Lung (tissue), 12 donors: ENCODE measurements around the gene CLIC5. TPM values are rescaled to one million over a fixed set of nuclear protein-coding genes. Genes with fewer than 3 reads are reported as not detected.
A peak's percentile ranks its signal among the peaks of the same experiment; 100 is the strongest.

Source experiments
- ATAC-seq: fragments of 200-7000 bp; cut with Tn5 transposase; one replicate; pipeline ENCODE4 v1.9.1; 2020; ENCODE audit warnings: moderate number of reproducible peaks; ENCODE audit not compliant: insufficient read depth, low FRiP score
- DNase-seq, 3 donors: peaks; one replicate each; pipeline ENCODE4 v3.0.0-alpha.2; 2013 to 2017
- H3K27ac ChIP-seq, 2 donors: one replicate each; pipeline ENCODE4 v1.5.1; 2013; ENCODE audit warnings: mild to moderate bottlenecking in 2 of 2, moderate library complexity in 2 of 2, control low read depth in 1 of 2, inconsistent platforms in 1 of 2, low read depth in 1 of 2, low read length in 1 of 2
- H3K27me3 ChIP-seq, 3 donors: one replicate each; pipeline ENCODE4 v1.5.1; 2013; ENCODE audit warnings: low read length in 2 of 3; ENCODE audit not compliant: control insufficient read depth in 3 of 3, insufficient read depth in 3 of 3
- H3K36me3 ChIP-seq, 4 donors: one replicate each; pipeline ENCODE4 v1.5.1; 2013; ENCODE audit warnings: low read length in 4 of 4, mild to moderate bottlenecking in 1 of 4, moderate library complexity in 1 of 4; ENCODE audit not compliant: control insufficient read depth in 4 of 4, insufficient read depth in 4 of 4
- H3K4me1 ChIP-seq, 5 donors: one replicate each; pipeline ENCODE4 v1.5.1; 2013; ENCODE audit warnings: low read length in 5 of 5, mild to moderate bottlenecking in 2 of 5, moderate library complexity in 1 of 5; ENCODE audit not compliant: control insufficient read depth in 5 of 5, insufficient read depth in 5 of 5
- H3K4me3 ChIP-seq: one replicate; pipeline ENCODE4 v1.5.1; 2013; ENCODE audit warnings: mild to moderate bottlenecking, control low read depth, moderate library complexity
- H3K9ac ChIP-seq, 2 donors: one replicate each; pipeline ENCODE4 v1.5.1; 2013; ENCODE audit warnings: low read length in 2 of 2, control low read depth in 1 of 2; ENCODE audit not compliant: insufficient read depth in 1 of 2
- H3K9me3 ChIP-seq, 4 donors: one replicate each; pipeline ENCODE4 v1.5.1; 2013; ENCODE audit warnings: low read length in 3 of 4, mild to moderate bottlenecking in 1 of 4, moderate library complexity in 1 of 4; ENCODE audit not compliant: control insufficient read depth in 4 of 4, insufficient read depth in 3 of 4
- CTCF ChIP-seq: IDR thresholded peaks from 2 replicates; pipeline ENCODE4 v1.5.1; 2012; ENCODE audit warnings: mild to moderate bottlenecking; ENCODE audit errors: control extremely low read depth, extremely low read depth
- WGBS, 2 donors: extraction: QIAGEN DNeasy Blood & Tissue Kit; methylation state at CpG; one replicate each; pipeline ENCODE4 v1.1.7; 2013; 5-methylcytosine and 5-hydroxymethylcytosine counted together
- polyA plus RNA-seq, 2 donors: library from polyadenylated mRNA; stranded (reverse); fragments of 200-250 nt; gene quantifications; one replicate each; pipeline ENCODE4 v1.2.1, GENCODE V29; 2013
- total RNA-seq, 2 donors: library from RNA; depleted of rRNA in 1 of 2; stranded (reverse); fragments of >200 nt in 1 of 2; gene quantifications; one replicate each; pipeline ENCODE4 v1.2.1, GENCODE V29; 2014 to 2021
- donor health status: control.
- donor health status: control.
- donor health status: Bipolar disorder and iron deficiency.
- donor health status: healthy.
- donor health status: DM: yes; HTN: yes; CAD: no.

The CLIC5 gene
- total and polyA plus RNA-seq, 4 donors, result 14.8 to 92.3 (median 40.7) TPM

GRCh38 chr6:45990162-45990561, 25.5 kb downstream of the CLIC5 start:
- ATAC-seq, result no peak
- no peaks in the 10 kb centered on the region for H3K36me3 ChIP-seq
- H3K27ac ChIP-seq, result peak overlapping the region in 1 of 2 donors; percentile 17
- TF ChIP-seq CTCF, result no peak
- no peak for DNase-seq
- H3K9ac ChIP-seq, result no peak overlapping the region
- peaks cover 0 to 42% (median 0%) of the 10 kb centered on the region in 5 donors for H3K4me1 ChIP-seq
- no peaks in the 10 kb centered on the region for H3K27me3 ChIP-seq
- H3K4me3 ChIP-seq, result no peak overlapping the region
- H3K9me3 ChIP-seq, result no peaks in the 10 kb centered on the region
- WGBS, 2 donors, result 84 to 92% methylated on average over 1 of the region's 1 CpG

GRCh38 chr6:45988635-45989034, 27.0 kb downstream of the CLIC5 start:
- Histone ChIP-seq H3K27ac (peak overlapping the region in 1 of 2 donors; percentile 98), H3K9me3 (no peaks in the 10 kb centered on the region), H3K36me3 (peaks cover 0 to 4% (median 0%) of the 10 kb centered on the region in 4 donors), H3K4me1 (peaks cover 0 to 46% (median 0%) of the 10 kb centered on the region in 5 donors), H3K9ac (no peak overlapping the region), H3K27me3 (no peaks in the 10 kb centered on the region), H3K4me3 (no peak overlapping the region)
- ATAC-seq (no peak), DNase-seq (no peak)
- TF ChIP-seq CTCF, result no peak
- 73% methylated on average over 2 of the region's 2 CpGs for WGBS, 2 donors

GRCh38 chr6:45987856-45988255, 27.8 kb downstream of the CLIC5 start:
- H3K27ac ChIP-seq, result peak overlapping the region in 1 of 2 donors; percentile 98
- WGBS, 2 donors, result 92 to 96% methylated on average over 1 of the region's 1 CpG
- no peaks in the 10 kb centered on the region for H3K9me3 ChIP-seq
- H3K4me3 ChIP-seq, result no peak overlapping the region
- H3K9ac ChIP-seq, result no peak overlapping the region
- TF ChIP-seq CTCF, result no peak
- H3K27me3 ChIP-seq, result no peaks in the 10 kb centered on the region
- H3K36me3 ChIP-seq, result peaks cover 0 to 4% (median 2%) of the 10 kb centered on the region in 4 donors
- DNase-seq (no peak), ATAC-seq (no peak)
- peaks cover 0 to 51% (median 0%) of the 10 kb centered on the region in 5 donors for H3K4me1 ChIP-seq

GRCh38 chr6:45986746-45987274, 28.9 kb downstream of the CLIC5 start:
- Histone ChIP-seq H3K9ac (no peak overlapping the region), H3K4me1 (peaks cover 0 to 52% (median 0%) of the 10 kb centered on the region in 5 donors), H3K36me3 (peaks cover 0 to 4% (median 2%) of the 10 kb centered on the region in 4 donors), H3K27me3 (no peaks in the 10 kb centered on the region), H3K27ac (peak overlapping the region in 1 of 2 donors; percentile 98), H3K9me3 (no peaks in the 10 kb centered on the region), H3K4me3 (no peak overlapping the region)
- DNase-seq, result no peak
- ATAC-seq, result no peak
- no peak for TF ChIP-seq CTCF
